A549 (cell line): ENCODE results near the gene CCDC126. TPM values are rescaled to one million over a fixed set of nuclear protein-coding genes. Genes with fewer than 3 reads are reported as not detected.
A peak's percentile ranks its signal among the peaks of the same experiment; 100 is the strongest.

Experiments
- ATAC-seq, 2 experiments: fragments of 200-7000 bp in 1 of 2; fragments of >200 bp in 1 of 2; cut with Nextera tagmentation in 1 of 2; cut with Tn5 transposase in 1 of 2; 3 replicates each; pipeline versions ENCODE4 v1.8.0 to v1.9.1; 2018 to 2020; ENCODE audit warnings: mild to moderate bottlenecking in 1 of 2, moderate library complexity in 1 of 2
- CTCF ChIA-PET: fragments of 300-600 bp; sonication (Branson Sonifier 250); formaldehyde crosslinking; extraction: SDS; loops from one replicate; lab custom pipeline; 2021; ENCODE audit warnings: antibody characterized with exemption, inconsistent platforms; lab: Yijun Ruan, JAX
- POLR2A ChIA-PET: fragments of 350-600 bp; formaldehyde crosslinking; extraction: SDS; loops from one replicate; lab custom pipeline; 2021; ENCODE audit warnings: antibody characterized with exemption, inconsistent platforms; lab: Yijun Ruan, JAX
- DNase-seq, 2 experiments: peaks; one replicate each; pipeline versions ENCODE4 v3.0.0 to v3.0.0-alpha.2; 2011 to 2016; ENCODE audit warnings: low read depth in 1 of 2, low spot score in 1 of 2
- FAIRE-seq: peaks from 2 replicates; lab custom pipeline; 2011; peaks lifted over from hg19 to GRCh38; lab: Jason Lieb, UNC
- H3K27ac ChIP-seq, 2 experiments: fragments of >200 bp; sonication (Bioruptor Twin); formaldehyde crosslinking; 3 replicates each; pipeline ENCODE4 v1.5.1; 2016 to 2017
- H3K4me1 ChIP-seq: fragments of >200 bp; sonication (Bioruptor Twin); formaldehyde crosslinking; 3 replicates; pipeline ENCODE4 v1.6.1; 2016
- H3K4me2 ChIP-seq: fragments of >200 bp; sonication (Bioruptor Twin); formaldehyde crosslinking; 3 replicates; pipeline ENCODE4 v1.6.1; 2016
- H3K4me3 ChIP-seq: fragments of >200 bp; sonication (Bioruptor Twin); formaldehyde crosslinking; 3 replicates; pipeline ENCODE4 v1.5.1; 2016
- H3K9me3 ChIP-seq: fragments of >200 bp; sonication (Bioruptor Twin); formaldehyde crosslinking; 3 replicates; pipeline ENCODE4 v1.6.1; 2016
- CBX8 ChIP-seq: fragments of 200-600 bp; sonication (generic); IDR thresholded peaks from 2 replicates; pipeline ENCODE4 v1.6.1; 2016
- CEBPB ChIP-seq, 2 experiments: fragments of >200 bp in 1 of 2; sonication (Bioruptor Twin) in 1 of 2; formaldehyde crosslinking in 1 of 2; IDR thresholded peaks; 2 replicates each; pipeline ENCODE4 v1.6.1; 2012 to 2016
- EHF ChIP-seq: fragments of 250-450 bp; sonication (Bioruptor Pico); IDR thresholded peaks from 2 replicates; pipeline ENCODE4 v1.5.0; 2020; ENCODE audit warnings: mild to moderate bottlenecking
- EP300 ChIP-seq, 2 experiments: fragments of >200 bp; sonication (Bioruptor Twin); formaldehyde crosslinking; IDR thresholded peaks; 2 replicates in 1 of 2; 3 replicates in 1 of 2; pipeline ENCODE4 v1.6.1; 2016 to 2017
- FOSB ChIP-seq: fragments of 250-450 bp; sonication (Bioruptor Pico); IDR thresholded peaks from 2 replicates; pipeline ENCODE4 v1.5.0; 2020; ENCODE audit warnings: mild to moderate bottlenecking, moderate library complexity
- HOXA7 ChIP-seq: fragments of 250-450 bp; sonication (Bioruptor Pico); IDR thresholded peaks from 2 replicates; pipeline ENCODE4 v1.5.0; 2020; ENCODE audit warnings: mild to moderate bottlenecking, moderate library complexity
- HOXB5 ChIP-seq: fragments of 250-450 bp; sonication (Bioruptor Pico); IDR thresholded peaks from 2 replicates; pipeline ENCODE4 v1.5.0; 2020; ENCODE audit warnings: mild to moderate bottlenecking, moderate library complexity
- JUN ChIP-seq, 2 experiments: fragments of >200 bp; sonication (Bioruptor Twin); formaldehyde crosslinking; IDR thresholded peaks; 2 replicates in 1 of 2; 3 replicates in 1 of 2; pipeline ENCODE4 v1.6.1; 2016 to 2017
- KDM1A ChIP-seq: fragments of 200-600 bp; sonication (generic); IDR thresholded peaks from 2 replicates; pipeline ENCODE4 v1.6.1; 2016; ENCODE audit warnings: low read depth, mild to moderate bottlenecking
- KDM5A ChIP-seq: fragments of 200-600 bp; sonication (generic); IDR thresholded peaks from 2 replicates; pipeline ENCODE4 v1.6.1; 2016; ENCODE audit warnings: antibody characterized with exemption, mild to moderate bottlenecking
- MAFK ChIP-seq: fragments of 450-650 bp; IDR thresholded peaks from 2 replicates; pipeline ENCODE4 v1.6.1; 2014; ENCODE audit not compliant: partially characterized antibody
- MAX ChIP-seq: IDR thresholded peaks from 2 replicates; pipeline ENCODE4 v1.6.1; 2012
- MYC ChIP-seq: IDR thresholded peaks from 2 replicates; pipeline ENCODE4 v1.6.1; 2012; ENCODE audit warnings: mild to moderate bottlenecking, inconsistent platforms, low read length, improper control_type of control experiment, borderline replicate concordance
- NR3C1 ChIP-seq: fragments of >200 bp; sonication (Bioruptor Twin); formaldehyde crosslinking; IDR thresholded peaks from 3 replicates; pipeline ENCODE4 v1.6.1; 2017
- POLR2A ChIP-seq: IDR thresholded peaks from 2 replicates; pipeline ENCODE4 v1.6.1; 2012; ENCODE audit warnings: mild to moderate bottlenecking, low read length
- RAD21 ChIP-seq, 2 experiments: fragments of >200 bp in 1 of 2; sonication (Bioruptor Twin) in 1 of 2; formaldehyde crosslinking in 1 of 2; IDR thresholded peaks in 1 of 2; conservative IDR thresholded peaks in 1 of 2; 2 replicates in 1 of 2; 3 replicates in 1 of 2; pipeline ENCODE4 v1.6.1; 2012 to 2018; ENCODE audit warnings: inconsistent platforms in 1 of 2
- SMC3 ChIP-seq: fragments of >200 bp; sonication (Bioruptor Twin); formaldehyde crosslinking; IDR thresholded peaks from 3 replicates; pipeline ENCODE4 v1.6.1; 2018; ENCODE audit warnings: inconsistent platforms
- SREBF2 ChIP-seq: fragments of 450-650 bp; IDR thresholded peaks from 2 replicates; pipeline ENCODE4 v1.6.1; 2014; ENCODE audit warnings: mild to moderate bottlenecking, moderate library complexity
- TP53 ChIP-seq: fragments of 250-450 bp; sonication (Bioruptor Pico); IDR thresholded peaks from 2 replicates; pipeline ENCODE4 v1.5.0; 2021; ENCODE audit warnings: mild to moderate bottlenecking, moderate library complexity
- ZC3H11A ChIP-seq: fragments of 450-650 bp; IDR thresholded peaks from 2 replicates; pipeline ENCODE4 v1.6.1; 2014; ENCODE audit warnings: antibody characterized with exemption, mild to moderate bottlenecking
- ZFP36 ChIP-seq: fragments of 450-650 bp; IDR thresholded peaks from 2 replicates; pipeline ENCODE4 v1.6.1; 2014; ENCODE audit warnings: borderline replicate concordance; ENCODE audit not compliant: partially characterized antibody
- ZSCAN20 ChIP-seq: fragments of 250-450 bp; sonication (Bioruptor Pico); IDR thresholded peaks from 2 replicates; pipeline ENCODE4 v1.8.0; 2022; ENCODE audit warnings: mild to moderate bottlenecking, moderate library complexity
- WGBS: methylation state at CpG from one replicate; pipeline ENCODE4 v1.1.6; 2017; ENCODE audit errors: missing lambda C conversion rate; 5-methylcytosine and 5-hydroxymethylcytosine counted together
- polyA plus RNA-seq, 4 experiments: library from polyadenylated mRNA; depleted of rRNA in 3 of 4; stranded (reverse); fragments of >200 nt; fragmentation: RNase III in 1 of 4; extraction: RNeasy Plus Mini Kit Qiagen cat#74134 plus additional on column Dnase treatment in 1 of 4; gene quantifications; 2 replicates in 3 of 4; 3 replicates in 1 of 4; pipeline ENCODE4 v1.2.3, GENCODE V29; 2011 to 2017
- TF ChIP-seq, protein P1 (sequence below): fragments of 200-600 bp; sonication (generic); IDR thresholded peaks from 2 replicates; pipeline ENCODE4 v1.6.1; 2016; ENCODE audit warnings: antibody characterized with exemption, mild to moderate bottlenecking, moderate library complexity
- TF ChIP-seq, protein P2 (sequence below): IDR thresholded peaks from 2 replicates; pipeline ENCODE4 v1.6.1; 2012
- TF ChIP-seq, protein P3 (sequence below): fragments of >200 bp; sonication (Bioruptor Twin); formaldehyde crosslinking; IDR thresholded peaks from 3 replicates; pipeline ENCODE4 v1.6.1; 2016

CCDC126 gene
- polyA plus RNA-seq, 2 of the 4 experiments (the other 2 are of a cell fraction) = 6.2 to 10.1 TPM

GRCh38 chr7:23590529-23590928, 6.7 kb upstream of the CCDC126 start:
- ATAC-seq (no peak), FAIRE-seq (no peak), DNase-seq (no peak)
- TF ChIP-seq ZFP36 (no peak), JUN (IDR thresholded peaks at IDR 0.05) (no peak)
- H3K4me3 ChIP-seq = no peak overlapping the region
- POLR2A ChIA-PET = no interaction called here
- no peaks in the 10 kb centered on the region for H3K9me3 ChIP-seq
- no peak overlapping the region for H3K27ac ChIP-seq
- CTCF ChIA-PET = no interaction called here
- no peaks in the 10 kb centered on the region for H3K4me1 ChIP-seq
- WGBS = 16% methylated on average over 1 of the region's 1 CpG
- no peak overlapping the region for H3K4me2 ChIP-seq

DNA sequence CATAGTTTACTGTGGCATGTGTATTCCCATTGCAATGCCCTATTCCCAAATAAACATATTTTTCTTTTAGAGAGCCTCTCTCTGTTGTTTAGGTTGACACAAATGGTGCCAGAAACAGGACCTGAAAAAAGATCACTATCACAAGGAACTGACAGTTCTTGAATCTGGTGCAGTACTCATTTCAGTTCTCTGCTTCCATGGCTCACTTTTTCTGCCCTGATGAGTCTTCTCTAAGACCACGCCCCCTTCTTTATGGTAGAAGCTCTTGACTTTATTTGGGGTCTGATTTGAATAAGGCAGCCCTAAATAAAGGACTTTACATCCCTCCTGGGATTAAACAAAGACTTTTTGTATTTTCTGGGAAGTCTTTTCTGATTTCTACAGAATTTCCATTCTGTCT, 3.5 kb upstream of the CCDC126 start:
- no peak for DNase-seq
- Histone ChIP-seq H3K4me2 (no peak overlapping the region), H3K4me1 (peaks cover 7% of the 10 kb centered on the region), H3K27ac (no peak overlapping the region), H3K9me3 (no peaks in the 10 kb centered on the region)
- no peak for ATAC-seq
- FAIRE-seq = no peak
- ChIA-PET CTCF (no interaction called here), POLR2A (no interaction called here)
- 4% methylated on average over 1 of the region's 1 CpG for WGBS
- TF ChIP-seq SMC3 (no peak), CBX8 (no peak), FOSB (no peak), HOXA7 (CRISPR knock-in tag) (no peak), POLR2A (no peak), NR3C1 (no peak), HOXB5 (CRISPR knock-in tag) (no peak), SREBF2 (no peak), MAX (no peak), MYC (no peak), EHF (CRISPR knock-in tag) (no peak), TP53 (CRISPR knock-in tag) (no peak), RAD21 (conservative IDR thresholded peaks at IDR 0.05 in 1 of 2, IDR thresholded peaks at IDR 0.05 in 1 of 2) (no peak), ZSCAN20 (CRISPR knock-in tag) (no peak)
- TF ChIP-seq, protein P1, sequence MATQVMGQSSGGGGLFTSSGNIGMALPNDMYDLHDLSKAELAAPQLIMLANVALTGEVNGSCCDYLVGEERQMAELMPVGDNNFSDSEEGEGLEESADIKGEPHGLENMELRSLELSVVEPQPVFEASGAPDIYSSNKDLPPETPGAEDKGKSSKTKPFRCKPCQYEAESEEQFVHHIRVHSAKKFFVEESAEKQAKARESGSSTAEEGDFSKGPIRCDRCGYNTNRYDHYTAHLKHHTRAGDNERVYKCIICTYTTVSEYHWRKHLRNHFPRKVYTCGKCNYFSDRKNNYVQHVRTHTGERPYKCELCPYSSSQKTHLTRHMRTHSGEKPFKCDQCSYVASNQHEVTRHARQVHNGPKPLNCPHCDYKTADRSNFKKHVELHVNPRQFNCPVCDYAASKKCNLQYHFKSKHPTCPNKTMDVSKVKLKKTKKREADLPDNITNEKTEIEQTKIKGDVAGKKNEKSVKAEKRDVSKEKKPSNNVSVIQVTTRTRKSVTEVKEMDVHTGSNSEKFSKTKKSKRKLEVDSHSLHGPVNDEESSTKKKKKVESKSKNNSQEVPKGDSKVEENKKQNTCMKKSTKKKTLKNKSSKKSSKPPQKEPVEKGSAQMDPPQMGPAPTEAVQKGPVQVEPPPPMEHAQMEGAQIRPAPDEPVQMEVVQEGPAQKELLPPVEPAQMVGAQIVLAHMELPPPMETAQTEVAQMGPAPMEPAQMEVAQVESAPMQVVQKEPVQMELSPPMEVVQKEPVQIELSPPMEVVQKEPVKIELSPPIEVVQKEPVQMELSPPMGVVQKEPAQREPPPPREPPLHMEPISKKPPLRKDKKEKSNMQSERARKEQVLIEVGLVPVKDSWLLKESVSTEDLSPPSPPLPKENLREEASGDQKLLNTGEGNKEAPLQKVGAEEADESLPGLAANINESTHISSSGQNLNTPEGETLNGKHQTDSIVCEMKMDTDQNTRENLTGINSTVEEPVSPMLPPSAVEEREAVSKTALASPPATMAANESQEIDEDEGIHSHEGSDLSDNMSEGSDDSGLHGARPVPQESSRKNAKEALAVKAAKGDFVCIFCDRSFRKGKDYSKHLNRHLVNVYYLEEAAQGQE = no peak
- TF ChIP-seq, all 56 proteins: peak for 0
- no peak overlapping the region for H3K4me3 ChIP-seq

GRCh38 chr7:23594879-23595604, 2.1 kb upstream of the CCDC126 start:
- no peaks in the 10 kb centered on the region for H3K9me3 ChIP-seq
- CTCF ChIA-PET = interaction anchor here (1.5 to 1.7 kb wide), 2 partner anchors 24 to 48 kb away, joined by 4 to 5 read pairs; no protein-coding TSS in a partner anchor
- H3K4me1 ChIP-seq = peaks cover 7% of the 10 kb centered on the region
- FAIRE-seq (no peak), ATAC-seq (no peak), DNase-seq (no peak)
- POLR2A ChIA-PET = no interaction called here
- no peak overlapping the region for H3K27ac ChIP-seq
- TF ChIP-seq KDM1A (no peak), CEBPB (IDR thresholded peaks at IDR 0.05) (no peak), EP300 (IDR thresholded peaks at IDR 0.05) (no peak), ZC3H11A (no peak), KDM5A (no peak), MAFK (peak; percentile 52), ZSCAN20 (CRISPR knock-in tag) (no peak)
- TF ChIP-seq, protein P2, sequence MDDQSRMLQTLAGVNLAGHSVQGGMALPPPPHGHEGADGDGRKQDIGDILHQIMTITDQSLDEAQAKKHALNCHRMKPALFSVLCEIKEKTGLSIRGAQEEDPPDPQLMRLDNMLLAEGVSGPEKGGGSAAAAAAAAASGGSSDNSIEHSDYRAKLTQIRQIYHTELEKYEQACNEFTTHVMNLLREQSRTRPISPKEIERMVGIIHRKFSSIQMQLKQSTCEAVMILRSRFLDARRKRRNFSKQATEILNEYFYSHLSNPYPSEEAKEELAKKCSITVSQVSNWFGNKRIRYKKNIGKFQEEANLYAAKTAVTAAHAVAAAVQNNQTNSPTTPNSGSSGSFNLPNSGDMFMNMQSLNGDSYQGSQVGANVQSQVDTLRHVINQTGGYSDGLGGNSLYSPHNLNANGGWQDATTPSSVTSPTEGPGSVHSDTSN = no peak
- TF ChIP-seq, protein P3, sequence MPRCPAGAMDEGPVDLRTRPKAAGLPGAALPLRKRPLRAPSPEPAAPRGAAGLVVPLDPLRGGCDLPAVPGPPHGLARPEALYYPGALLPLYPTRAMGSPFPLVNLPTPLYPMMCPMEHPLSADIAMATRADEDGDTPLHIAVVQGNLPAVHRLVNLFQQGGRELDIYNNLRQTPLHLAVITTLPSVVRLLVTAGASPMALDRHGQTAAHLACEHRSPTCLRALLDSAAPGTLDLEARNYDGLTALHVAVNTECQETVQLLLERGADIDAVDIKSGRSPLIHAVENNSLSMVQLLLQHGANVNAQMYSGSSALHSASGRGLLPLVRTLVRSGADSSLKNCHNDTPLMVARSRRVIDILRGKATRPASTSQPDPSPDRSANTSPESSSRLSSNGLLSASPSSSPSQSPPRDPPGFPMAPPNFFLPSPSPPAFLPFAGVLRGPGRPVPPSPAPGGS = no peak
- no peak overlapping the region for H3K4me2 ChIP-seq
- no peak overlapping the region for H3K4me3 ChIP-seq
